Measurements from ENCODE around the gene DNAAF5. TPM values are rescaled to one million over a fixed set of nuclear protein-coding genes. Genes with fewer than 3 reads are reported as not detected.

The DNAAF5 gene
- total RNA-seq, 1 donor from 2014 or later: 12.4 TPM

DNA sequence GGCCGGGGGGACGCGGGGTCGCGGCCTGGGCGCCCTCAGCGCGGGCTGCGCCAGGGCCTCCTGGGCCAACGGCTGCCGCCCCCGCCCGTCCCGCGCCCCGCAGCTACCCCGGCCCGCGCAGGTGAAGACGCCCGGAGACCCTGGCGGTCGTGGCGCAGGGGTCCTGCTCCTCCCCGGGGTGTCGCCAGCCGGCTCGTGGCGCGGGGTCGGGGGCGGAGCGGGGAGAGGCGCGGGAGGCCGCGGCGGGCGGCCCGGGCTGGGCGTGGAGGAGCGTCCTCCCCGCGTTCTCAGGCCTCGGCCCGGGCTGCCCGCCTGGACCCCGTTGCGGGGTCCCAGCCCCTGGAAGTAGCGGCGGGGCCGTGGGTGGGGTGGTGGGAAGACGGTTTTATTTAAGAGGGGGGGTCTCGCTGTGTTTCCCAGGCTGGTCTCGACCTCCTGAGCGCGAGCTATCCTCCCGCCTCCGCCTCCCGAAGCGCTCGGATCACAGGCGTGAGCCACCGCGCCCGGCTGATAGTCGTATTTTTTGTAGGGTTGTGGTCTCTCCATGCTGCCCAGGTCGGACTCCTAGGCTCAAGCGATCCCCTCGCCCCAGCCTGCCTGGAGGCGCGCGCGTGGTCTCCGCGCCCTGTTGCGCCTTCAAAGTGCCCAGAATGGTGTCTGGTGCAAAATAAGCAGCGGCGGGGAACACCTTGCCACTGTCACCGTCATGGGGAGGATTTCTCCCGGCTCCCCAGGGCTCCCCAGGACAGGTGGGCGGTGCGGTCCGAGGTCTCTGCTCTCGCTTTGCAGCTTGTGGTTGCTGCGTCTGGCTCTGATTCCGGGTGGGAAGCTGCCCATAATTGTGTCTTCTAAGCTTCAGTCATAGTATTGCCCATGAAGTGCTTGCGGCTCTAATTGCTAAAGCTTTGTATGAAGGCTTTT, 90.5 kb downstream of the DNAAF5 start:
- no peak for DNase-seq

DNA sequence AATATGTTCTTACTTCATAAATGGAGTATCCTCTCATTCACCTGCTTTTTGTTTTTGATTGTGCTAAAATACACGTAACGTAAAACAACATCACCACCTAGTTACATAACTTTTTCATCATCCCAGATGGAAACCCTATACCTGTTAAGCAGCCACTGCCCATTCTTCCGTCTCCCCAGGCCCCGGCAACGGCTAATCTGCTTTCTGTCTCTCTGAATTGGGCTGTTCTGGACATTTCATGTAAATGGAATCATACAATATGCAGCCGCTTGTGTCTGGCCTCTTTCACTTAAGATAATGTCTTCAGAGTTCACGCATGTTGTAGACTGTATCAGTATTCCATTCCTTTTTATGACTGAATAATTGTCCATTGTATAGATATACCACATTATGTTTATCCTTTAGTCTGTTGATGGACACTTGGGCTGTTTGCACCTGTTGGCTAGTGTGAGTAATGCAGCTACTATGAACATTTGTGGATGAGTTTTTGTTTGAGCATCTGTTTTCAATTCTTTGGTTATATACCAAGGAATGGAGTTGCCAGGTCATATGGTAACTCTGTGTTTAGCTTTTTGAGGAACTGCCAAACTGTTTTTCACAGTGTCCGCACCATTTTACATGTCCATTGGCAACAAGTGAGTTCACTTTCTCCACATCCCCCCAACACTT, 91.7 kb downstream of the DNAAF5 start:
- no peak for DNase-seq

DNA sequence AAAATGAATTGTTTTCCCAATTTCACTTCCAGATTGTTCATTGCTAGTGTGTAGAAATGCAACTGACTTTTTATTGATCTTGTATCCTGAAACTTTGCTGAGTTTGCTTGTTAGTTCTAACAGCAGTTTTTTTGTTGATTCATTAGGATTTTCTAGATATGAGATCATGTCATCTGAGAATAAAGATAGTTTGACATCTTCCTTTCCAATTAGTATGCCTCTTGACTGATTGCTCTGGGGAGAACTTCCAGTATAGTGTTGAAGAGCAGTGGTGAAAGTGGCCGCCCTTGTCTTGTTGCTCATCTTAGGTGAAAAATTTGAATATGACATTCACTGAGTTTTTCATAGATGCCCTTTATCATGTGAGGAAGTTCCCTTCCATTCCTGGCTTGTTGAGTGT, 93.8 kb downstream of the DNAAF5 start:
- no peak for DNase-seq

GRCh38 chr7:821688-822087, 95.2 kb downstream of the DNAAF5 start:
- no peak for DNase-seq

- DNase-seq: no peak
Measured at GRCh38 chr7:822692-823276, 96.3 kb downstream of the DNAAF5 start.

DNA sequence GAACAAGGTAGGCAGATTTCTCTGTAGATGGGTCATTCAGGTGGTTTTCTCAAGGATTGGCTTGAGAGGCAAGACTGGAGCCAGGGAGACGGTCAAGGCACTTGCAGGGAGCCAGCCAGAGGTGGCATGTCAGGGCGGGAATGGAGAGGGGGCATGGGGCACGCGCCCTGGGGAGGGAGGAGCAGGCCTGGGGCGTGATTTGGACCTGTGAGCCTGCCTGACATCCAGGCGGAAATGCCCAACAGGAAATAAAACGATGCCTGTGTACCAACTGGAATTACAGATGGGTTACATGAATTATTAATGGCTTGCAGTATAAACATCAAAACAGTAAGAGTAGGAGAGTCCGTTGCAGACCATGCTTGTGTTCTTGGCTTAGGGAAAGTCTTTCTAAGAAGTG, 97.2 kb downstream of the DNAAF5 start:
- no peak for DNase-seq

- DNase-seq: no peak
Measured at GRCh38 chr7:824081-824480, 97.6 kb downstream of the DNAAF5 start.

GRCh38 chr7:824664-825063, 98.2 kb downstream of the DNAAF5 start:
- DNase-seq: no peak

GRCh38 chr7:825386-825785, 98.9 kb downstream of the DNAAF5 start:
- DNase-seq: peak; percentile 84

- no peak for DNase-seq
Measured at GRCh38 chr7:826230-826917, 99.9 kb downstream of the DNAAF5 start.

GRCh38 chr7:828793-829561, 102.5 kb downstream of the DNAAF5 start:
- no peak for DNase-seq

- no peak for DNase-seq
Measured at GRCh38 chr7:830069-830468, 103.6 kb downstream of the DNAAF5 start.

DNA sequence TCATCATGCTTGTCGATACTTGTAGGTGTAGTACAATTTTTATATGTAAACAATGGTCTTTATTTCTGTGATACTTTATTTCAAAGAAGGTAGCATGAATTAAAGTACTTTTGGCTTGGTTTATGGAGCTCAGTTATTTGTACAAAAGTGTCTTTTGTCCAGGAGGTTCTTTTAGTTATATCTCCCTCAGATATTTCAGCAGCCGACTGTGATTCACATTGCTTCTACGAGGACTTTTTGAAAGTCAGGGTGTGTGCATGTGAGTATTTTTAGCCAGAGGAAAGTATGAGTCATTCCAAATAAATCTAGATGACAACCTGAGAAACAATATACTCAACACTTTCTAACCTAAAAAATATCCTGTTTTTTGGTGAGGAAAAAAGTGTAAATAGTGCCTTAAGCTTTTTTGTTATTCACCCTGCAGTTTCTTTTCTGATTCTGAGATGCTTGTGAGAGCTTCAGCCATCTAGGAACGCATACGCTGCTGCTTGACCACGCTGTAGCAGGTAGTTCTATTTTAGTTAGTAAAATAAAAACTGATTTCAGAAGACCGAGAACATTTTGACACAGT, 105.2 kb downstream of the DNAAF5 start:
- DNase-seq: peak; percentile 83

GRCh38 chr7:832167-832967, 105.9 kb downstream of the DNAAF5 start, which contains the start of gene SUN1:
SUN1 (plus strand) TSS chr7:832476; CDS start chr7:832525, 49 bp downstream.
- no peak for DNase-seq

- no peak for DNase-seq
Measured at GRCh38 chr7:832968-833424, 106.5 kb downstream of the DNAAF5 start.

DNA sequence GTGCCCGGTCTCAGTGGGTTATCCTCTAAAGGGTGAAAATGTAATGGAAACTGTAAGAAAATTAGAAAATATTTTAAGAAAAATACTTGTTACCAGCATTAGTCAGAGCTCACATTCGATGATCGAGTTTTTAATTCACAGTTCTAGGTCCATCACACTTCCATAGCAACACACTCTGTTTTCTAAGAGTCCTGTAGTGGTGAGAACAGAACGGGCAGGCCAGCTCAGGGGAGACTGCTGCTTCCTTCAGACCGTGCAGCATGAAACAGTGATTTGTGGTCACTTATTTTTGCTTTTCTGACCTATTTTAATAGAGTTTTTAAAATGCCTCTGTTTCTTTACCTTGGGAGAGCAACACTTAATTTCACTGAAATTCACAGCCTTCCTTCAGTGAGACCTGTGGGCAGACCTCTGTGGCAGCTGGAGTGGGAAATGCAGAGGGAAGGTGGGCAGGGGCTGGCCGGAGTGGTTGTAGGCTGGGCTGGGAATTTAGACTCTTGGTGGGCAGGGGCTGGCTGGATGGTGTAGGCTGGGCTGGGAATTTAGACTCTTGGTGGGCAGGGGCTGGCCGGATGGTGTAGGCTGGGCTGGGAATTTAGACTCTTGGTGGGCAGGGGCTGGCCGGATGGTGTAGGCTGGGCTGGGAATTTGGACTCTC, 107.2 kb downstream of the DNAAF5 start:
- DNase-seq: no peak

DNA sequence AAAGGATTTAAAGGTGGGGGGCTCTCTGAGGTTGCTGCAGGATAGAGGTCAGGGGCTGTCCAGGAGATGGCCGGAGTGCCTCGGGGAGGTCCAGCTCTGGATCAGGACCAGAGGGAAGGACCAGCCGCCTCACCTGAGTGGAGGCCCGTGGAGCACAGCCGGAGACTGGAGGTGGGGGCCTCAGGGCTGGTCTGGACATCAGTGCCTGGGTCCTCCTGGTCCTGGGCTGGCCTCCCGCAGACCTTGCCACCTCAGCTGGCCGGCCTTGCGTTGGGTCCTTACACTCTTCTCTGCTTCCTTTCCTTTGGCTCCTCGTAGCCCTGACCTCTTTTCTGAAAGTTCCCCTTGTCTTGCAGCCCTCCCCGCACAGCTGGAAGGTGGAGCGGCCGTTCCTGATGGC, 107.8 kb downstream of the DNAAF5 start:
- no peak for DNase-seq

DNA sequence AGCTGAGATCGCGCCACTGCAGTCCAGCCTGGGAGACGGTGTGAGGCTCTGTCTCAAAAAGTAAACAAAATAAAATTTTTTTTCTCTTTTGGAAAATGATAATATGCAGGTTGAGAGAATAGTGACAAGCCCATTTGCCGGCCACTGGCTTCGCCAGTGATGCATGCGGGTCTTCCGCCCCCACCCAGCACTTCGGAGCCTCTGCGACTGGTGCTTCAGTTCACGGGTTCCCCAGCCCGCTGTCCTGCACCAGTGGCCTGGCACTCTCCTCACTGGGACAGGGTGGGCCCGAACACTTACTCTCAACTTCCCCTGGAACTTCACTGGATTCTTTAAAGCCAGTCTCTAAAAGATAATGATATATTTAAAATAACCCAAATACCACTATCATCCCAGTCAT, 108.5 kb downstream of the DNAAF5 start:
- DNase-seq: no peak

GRCh38 chr7:835485-836401, 109.2 kb downstream of the DNAAF5 start:
- peak; percentile 56 for DNase-seq

Measured in skin of body (tissue), 2 donors.